DND-41 (cell line): Measurements from ENCODE around the gene PCNX2.

Experiments
- ATAC-seq: fragments of 200-7000 bp; cut with Tn5 transposase; 3 replicates; pipeline ENCODE4 v1.9.1; 2021; ENCODE audit warnings: low read depth; ENCODE audit not compliant: insufficient read depth
- DNase-seq: peaks from one replicate; pipeline ENCODE4 v3.0.0-alpha.2; 2020
- H2AFZ ChIP-seq: 2 replicates; pipeline ENCODE4 v1.6.0; 2012; ENCODE audit warnings: low read depth, low read length
- H3K27ac ChIP-seq: 2 replicates; pipeline ENCODE4 v1.5.1; 2012; ENCODE audit warnings: low read length, inconsistent platforms
- H3K27me3 ChIP-seq: fragments of 200-600 bp; sonication (generic); 2 replicates; pipeline ENCODE4 v1.6.0; 2012; ENCODE audit warnings: low read length, mild to moderate bottlenecking, inconsistent platforms; ENCODE audit not compliant: insufficient read depth, poor library complexity
- H3K36me3 ChIP-seq: 2 replicates; pipeline ENCODE4 v1.5.1; 2012; ENCODE audit warnings: low read length, inconsistent platforms; ENCODE audit not compliant: insufficient read depth
- H3K4me1 ChIP-seq: 2 replicates; pipeline ENCODE4 v1.5.1; 2012; ENCODE audit warnings: mild to moderate bottlenecking, low read length; ENCODE audit not compliant: insufficient read depth
- H3K4me2 ChIP-seq: 2 replicates; pipeline ENCODE4 v1.6.0; 2012; ENCODE audit warnings: mild to moderate bottlenecking, moderate library complexity, low read length, inconsistent platforms; ENCODE audit not compliant: insufficient read depth
- H3K4me3 ChIP-seq, 2 experiments: fragments of 200-600 bp in 1 of 2; shearing (Covaris generic) in 1 of 2; 2 replicates each; pipeline ENCODE4 v1.5.1; 2012 to 2016; ENCODE audit warnings: inconsistent platforms in 2 of 2, low read length in 2 of 2, mild to moderate bottlenecking in 2 of 2, low read depth in 1 of 2, moderate library complexity in 1 of 2
- H3K79me2 ChIP-seq: 2 replicates; pipeline ENCODE4 v1.6.0; 2012; ENCODE audit warnings: low read length, inconsistent platforms; ENCODE audit not compliant: insufficient read depth
- H3K9ac ChIP-seq: 2 replicates; pipeline ENCODE4 v1.6.0; 2012; ENCODE audit warnings: low read depth, mild to moderate bottlenecking, inconsistent platforms, low read length, moderate library complexity
- H3K9me3 ChIP-seq: 2 replicates; pipeline ENCODE4 v1.5.1; 2012; ENCODE audit warnings: low read length, moderate library complexity, mild to moderate bottlenecking, inconsistent platforms; ENCODE audit not compliant: insufficient read depth, severe bottlenecking
- H4K20me1 ChIP-seq: 2 replicates; pipeline ENCODE4 v1.6.0; 2012; ENCODE audit warnings: low read length; ENCODE audit not compliant: insufficient read depth
- EZH2 ChIP-seq: IDR thresholded peaks from 3 replicates; pipeline ENCODE4 v1.6.1; 2012; ENCODE audit warnings: borderline replicate concordance, low read depth, mild to moderate bottlenecking, moderate library complexity, low read length, inconsistent platforms; ENCODE audit not compliant: severe bottlenecking
- TF ChIP-seq, protein P1 (sequence below): IDR thresholded peaks from 2 replicates; pipeline ENCODE4 v1.5.1; 2012; ENCODE audit warnings: borderline replicate concordance, low read length, moderate library complexity, mild to moderate bottlenecking; ENCODE audit not compliant: poor library complexity, severe bottlenecking; ENCODE audit errors: extremely low read depth

PCNX2 gene

GRCh38 chr1:233336554-233337456 is 41.3 kb upstream of the PCNX2 start:
- Histone ChIP-seq H2AFZ (no peak overlapping the region), H3K27me3 (peaks cover 20% of the 10 kb centered on the region), H3K4me1 (no peaks in the 10 kb centered on the region), H4K20me1 (no peaks in the 10 kb centered on the region), H3K79me2 (no peaks in the 10 kb centered on the region), H3K9ac (no peak overlapping the region), H3K27ac (no peak overlapping the region), H3K9me3 (no peaks in the 10 kb centered on the region), H3K4me3 (no peak overlapping the region), H3K36me3 (no peaks in the 10 kb centered on the region), H3K4me2 (no peak overlapping the region)
- ATAC-seq (no peak), DNase-seq (no peak)
- no peak for TF ChIP-seq EZH2
- TF ChIP-seq, protein P1, sequence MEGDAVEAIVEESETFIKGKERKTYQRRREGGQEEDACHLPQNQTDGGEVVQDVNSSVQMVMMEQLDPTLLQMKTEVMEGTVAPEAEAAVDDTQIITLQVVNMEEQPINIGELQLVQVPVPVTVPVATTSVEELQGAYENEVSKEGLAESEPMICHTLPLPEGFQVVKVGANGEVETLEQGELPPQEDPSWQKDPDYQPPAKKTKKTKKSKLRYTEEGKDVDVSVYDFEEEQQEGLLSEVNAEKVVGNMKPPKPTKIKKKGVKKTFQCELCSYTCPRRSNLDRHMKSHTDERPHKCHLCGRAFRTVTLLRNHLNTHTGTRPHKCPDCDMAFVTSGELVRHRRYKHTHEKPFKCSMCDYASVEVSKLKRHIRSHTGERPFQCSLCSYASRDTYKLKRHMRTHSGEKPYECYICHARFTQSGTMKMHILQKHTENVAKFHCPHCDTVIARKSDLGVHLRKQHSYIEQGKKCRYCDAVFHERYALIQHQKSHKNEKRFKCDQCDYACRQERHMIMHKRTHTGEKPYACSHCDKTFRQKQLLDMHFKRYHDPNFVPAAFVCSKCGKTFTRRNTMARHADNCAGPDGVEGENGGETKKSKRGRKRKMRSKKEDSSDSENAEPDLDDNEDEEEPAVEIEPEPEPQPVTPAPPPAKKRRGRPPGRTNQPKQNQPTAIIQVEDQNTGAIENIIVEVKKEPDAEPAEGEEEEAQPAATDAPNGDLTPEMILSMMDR: no peak

GRCh38 chr1:233334092-233334491 is 38.6 kb upstream of the PCNX2 start:
- Histone ChIP-seq H3K9me3 (no peaks in the 10 kb centered on the region), H3K36me3 (no peaks in the 10 kb centered on the region), H4K20me1 (no peaks in the 10 kb centered on the region), H3K79me2 (no peaks in the 10 kb centered on the region), H3K27ac (no peak overlapping the region), H3K27me3 (peaks cover 14% of the 10 kb centered on the region), H3K9ac (no peak overlapping the region), H2AFZ (no peak overlapping the region), H3K4me3 (no peak overlapping the region), H3K4me1 (peaks cover under 1% of the 10 kb centered on the region; the same call in 1 of the 2 replicates), H3K4me2 (no peak overlapping the region)
- DNase-seq: no peak
- no peak for ATAC-seq
- TF ChIP-seq, protein P1: no peak
- no peak for TF ChIP-seq EZH2

DNA sequence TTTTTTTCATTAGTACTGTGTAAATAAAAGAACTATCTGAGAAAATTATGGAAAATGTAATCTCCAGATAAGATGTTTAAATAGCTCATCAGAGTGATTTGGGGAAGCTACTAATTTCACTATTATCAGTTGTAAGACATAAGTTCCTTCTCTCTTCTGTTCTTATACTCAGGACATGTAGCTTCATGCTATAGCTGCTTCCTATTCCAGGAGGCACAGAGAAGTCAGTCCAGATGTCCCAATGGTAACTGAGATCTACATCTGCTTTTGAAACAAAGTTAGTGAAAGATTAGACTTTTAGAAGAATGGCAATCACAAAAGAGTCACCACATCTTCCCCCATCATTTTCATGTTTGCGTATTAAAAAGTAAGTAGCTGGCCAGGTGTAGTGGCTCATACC is 37.6 kb upstream of the PCNX2 start:
- no peaks in the 10 kb centered on the region for H3K36me3 ChIP-seq
- peaks cover 7% of the 10 kb centered on the region for H3K27me3 ChIP-seq
- no peak overlapping the region for H2AFZ ChIP-seq
- DNase-seq (no peak), ATAC-seq (no peak)
- no peak overlapping the region for H3K27ac ChIP-seq
- no peak overlapping the region for H3K4me2 ChIP-seq
- no peaks in the 10 kb centered on the region for H3K9me3 ChIP-seq
- H4K20me1 ChIP-seq: no peaks in the 10 kb centered on the region
- H3K79me2 ChIP-seq: no peaks in the 10 kb centered on the region
- no peak overlapping the region for H3K4me3 ChIP-seq
- peaks cover 9% of the 10 kb centered on the region for H3K4me1 ChIP-seq
- no peak overlapping the region for H3K9ac ChIP-seq
- TF ChIP-seq, protein P1: no peak
- TF ChIP-seq EZH2: no peak
